Measurements from ENCODE around the gene GPS1.

GPS1 gene

DNA sequence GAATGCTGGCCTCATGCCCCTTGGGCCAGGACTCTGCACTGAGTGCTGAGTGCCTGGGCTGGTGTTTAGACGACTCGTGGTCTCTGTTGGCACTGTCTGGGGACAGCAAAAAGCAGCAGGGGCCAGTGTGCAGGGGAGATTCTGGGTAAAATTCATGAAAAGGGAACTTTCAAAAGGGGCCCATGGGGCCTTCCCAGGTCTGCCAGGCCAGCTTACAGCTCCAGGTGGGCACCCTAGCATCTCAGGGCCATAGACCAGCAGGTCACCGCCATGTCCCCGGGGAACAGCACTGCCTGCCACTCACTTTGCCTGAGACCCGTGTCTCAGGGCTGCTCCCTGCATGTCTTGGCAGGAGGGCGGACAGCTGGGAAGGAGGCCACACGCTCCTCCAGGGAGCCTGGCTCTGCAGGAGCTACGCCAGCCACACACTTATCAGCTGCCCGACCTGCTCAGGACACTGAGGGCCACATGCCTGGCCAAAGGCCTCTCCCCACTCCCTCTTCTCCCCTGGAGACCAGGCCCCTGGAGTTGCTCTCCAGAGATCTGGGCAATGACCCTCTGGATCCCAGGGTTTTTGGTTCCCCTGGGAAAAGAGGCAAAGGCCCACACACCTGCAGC, 55.1 kb downstream of the GPS1 start:
- no peak for DNase-seq

Data from hippocampal formation (tissue), 2 donors.